HG02943 (cell line): Measurements from ENCODE around the gene AQP3.
"Not testable (repeated sequence)": the region's sequence is repeated elsewhere in the genome, so short reads cannot be mapped to it uniquely, and the experiment has no call there.

Experiments
- ATAC-seq: cut with Tn5 transposase; IDR thresholded peaks from one replicate; pipeline ENCODE4 v1.9.1; 2021; ENCODE audit warnings: mild to moderate bottlenecking, low read depth, moderate library complexity; ENCODE audit not compliant: unreplicated experiment

The AQP3 gene

GRCh38 chr9:33465596-33466564, 18.5 kb upstream of the AQP3 start:
- ATAC-seq: no peak

GRCh38 chr9:33465096-33465495, 17.7 kb upstream of the AQP3 start:
- ATAC-seq: no peak

GRCh38 chr9:33464045-33464636, 16.7 kb upstream of the AQP3 start:
- no peak for ATAC-seq

- ATAC-seq: no peak
Measured at GRCh38 chr9:33463151-33463550, 15.8 kb upstream of the AQP3 start.

- ATAC-seq: no peak
Measured at GRCh38 chr9:33461492-33461891, 14.1 kb upstream of the AQP3 start.

- ATAC-seq: no peak
Measured at GRCh38 chr9:33460854-33461253, 13.5 kb upstream of the AQP3 start.

GRCh38 chr9:33459115-33459514, 11.7 kb upstream of the AQP3 start:
- ATAC-seq: no peak

GRCh38 chr9:33458444-33458843, 11.1 kb upstream of the AQP3 start:
- ATAC-seq: no peak

GRCh38 chr9:33455945-33456344, 8.6 kb upstream of the AQP3 start:
- no peak for ATAC-seq

- ATAC-seq: not testable (repeated sequence)
Measured at GRCh38 chr9:33455456-33455855, 8.1 kb upstream of the AQP3 start.

GRCh38 chr9:33454661-33455026, 7.3 kb upstream of the AQP3 start:
- ATAC-seq: not testable (repeated sequence)

- ATAC-seq: no peak
Measured at GRCh38 chr9:33453999-33454660, 6.7 kb upstream of the AQP3 start.

GRCh38 chr9:33453286-33453860, 6.0 kb upstream of the AQP3 start:
- ATAC-seq: no peak

GRCh38 chr9:33452828-33453271, 5.5 kb upstream of the AQP3 start:
- no peak for ATAC-seq

- ATAC-seq: no peak
Measured at GRCh38 chr9:33450621-33451146, 3.3 kb upstream of the AQP3 start.

GRCh38 chr9:33449715-33450114, 2.3 kb upstream of the AQP3 start:
- ATAC-seq: no peak

GRCh38 chr9:33447799-33448553, 583 bp upstream of the AQP3 start:
- ATAC-seq: no peak

- peak; percentile 89 for ATAC-seq
Measured at GRCh38 chr9:33446240-33446945, 1.0 kb downstream of the AQP3 start.
